HG03439 (cell line): ENCODE measurements around the gene ZDHHC11B.
"Not testable (repeated sequence)": the region's sequence is repeated elsewhere in the genome, so short reads cannot be mapped to it uniquely, and the experiment has no call there.

Experiments used
- ATAC-seq: cut with Tn5 transposase; IDR thresholded peaks from one replicate; pipeline ENCODE4 v1.9.1; 2021; ENCODE audit warnings: mild to moderate bottlenecking, moderate library complexity; ENCODE audit not compliant: unreplicated experiment

Gene ZDHHC11B

DNA sequence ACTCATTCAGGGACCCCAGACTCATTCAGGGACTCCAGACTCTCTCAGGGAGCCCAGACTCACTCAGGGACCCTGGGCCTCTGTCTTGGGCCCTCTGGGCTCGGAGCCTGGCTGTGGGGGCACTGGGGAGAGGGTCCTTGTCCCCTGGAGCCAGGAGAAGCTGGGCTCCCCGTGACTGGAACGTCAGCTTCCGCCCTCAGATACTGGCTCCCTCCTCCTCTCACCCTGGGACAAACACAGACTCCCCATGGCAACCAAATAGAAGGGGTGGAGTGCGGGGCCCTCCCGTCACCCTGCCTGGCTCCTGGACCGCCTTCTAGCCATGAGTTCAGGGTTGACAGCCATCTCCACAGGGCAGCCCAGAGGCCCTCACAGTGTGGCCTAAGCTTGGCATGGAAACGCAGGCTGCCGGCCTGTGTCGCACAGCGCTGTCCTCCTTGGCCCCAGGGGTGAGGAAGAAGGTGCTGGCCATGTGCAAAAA, 27.6 kb downstream of the ZDHHC11B start:
- no peak for ATAC-seq

DNA sequence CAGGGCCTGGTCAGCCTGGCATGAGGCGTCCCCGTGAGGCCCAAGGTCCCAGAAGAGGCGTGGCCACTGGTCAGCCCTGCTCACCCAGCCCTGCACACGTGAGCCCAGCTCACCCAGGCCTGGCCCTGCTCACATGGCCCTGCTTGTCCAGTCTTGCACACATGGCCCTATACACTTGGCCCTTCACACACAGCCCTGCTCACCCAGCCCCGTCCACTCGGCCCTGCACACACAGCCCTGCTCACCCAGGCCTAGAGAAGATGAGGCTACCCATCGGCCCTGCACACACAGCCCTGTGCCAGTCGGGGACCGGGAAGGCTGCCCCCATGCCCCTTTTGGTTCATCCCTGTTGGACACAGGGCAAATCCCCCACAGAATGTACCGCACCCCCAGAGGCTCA, 28.4 kb downstream of the ZDHHC11B start:
- ATAC-seq, result no peak

DNA sequence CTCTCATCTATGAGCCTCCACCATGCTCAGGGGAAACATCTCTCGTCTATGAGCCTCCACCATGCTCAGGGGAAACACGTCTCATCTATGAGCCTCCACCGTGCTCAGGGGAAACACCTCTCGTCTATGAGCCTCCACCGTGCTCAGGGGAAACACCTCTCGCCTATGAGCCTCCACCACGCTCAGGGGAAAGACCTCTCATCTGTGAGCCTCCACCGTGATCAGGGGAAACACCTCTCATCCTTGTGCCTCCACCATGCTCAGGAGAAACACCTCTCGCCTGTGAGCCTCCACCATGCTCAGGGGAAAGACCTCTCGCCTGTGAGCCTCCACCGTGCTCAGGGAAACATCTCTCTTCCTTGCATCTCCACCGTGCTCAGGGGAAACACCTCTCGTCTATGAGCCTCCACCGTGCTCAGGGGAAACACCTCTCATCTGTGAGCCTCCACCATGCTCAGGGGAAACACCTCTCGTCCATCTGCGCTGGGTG, 30.3 kb downstream of the ZDHHC11B start:
- not testable (repeated sequence) for ATAC-seq

DNA sequence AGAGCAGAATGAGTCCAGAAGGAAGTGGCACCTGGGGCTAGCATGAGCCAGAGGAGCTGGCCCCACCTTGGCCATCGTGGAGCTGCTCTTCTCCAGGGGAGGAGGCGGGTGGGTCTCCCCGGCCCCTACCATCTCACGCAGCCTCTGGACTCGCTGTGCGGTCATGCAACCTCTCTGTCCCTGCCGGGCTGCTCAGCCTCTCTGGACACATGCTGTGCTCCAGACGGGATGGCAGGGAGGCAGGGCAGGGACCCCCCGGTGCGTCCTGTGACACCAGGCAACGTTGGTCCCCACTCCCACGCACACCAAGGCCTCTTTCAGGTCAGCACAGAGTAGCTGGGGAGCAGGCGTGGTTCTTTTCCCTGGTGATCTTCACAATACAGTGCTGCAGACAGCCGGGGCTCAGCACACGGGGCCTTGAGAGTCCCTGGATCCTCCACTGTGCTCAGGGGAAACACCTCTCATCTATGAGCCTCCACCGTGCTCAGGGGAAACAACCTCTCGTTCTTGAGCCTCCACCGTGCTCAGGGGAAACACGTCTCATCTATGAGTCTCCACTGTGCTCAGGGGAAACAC, 30.9 kb downstream of the ZDHHC11B start:
- ATAC-seq, result not testable (repeated sequence)

DNA sequence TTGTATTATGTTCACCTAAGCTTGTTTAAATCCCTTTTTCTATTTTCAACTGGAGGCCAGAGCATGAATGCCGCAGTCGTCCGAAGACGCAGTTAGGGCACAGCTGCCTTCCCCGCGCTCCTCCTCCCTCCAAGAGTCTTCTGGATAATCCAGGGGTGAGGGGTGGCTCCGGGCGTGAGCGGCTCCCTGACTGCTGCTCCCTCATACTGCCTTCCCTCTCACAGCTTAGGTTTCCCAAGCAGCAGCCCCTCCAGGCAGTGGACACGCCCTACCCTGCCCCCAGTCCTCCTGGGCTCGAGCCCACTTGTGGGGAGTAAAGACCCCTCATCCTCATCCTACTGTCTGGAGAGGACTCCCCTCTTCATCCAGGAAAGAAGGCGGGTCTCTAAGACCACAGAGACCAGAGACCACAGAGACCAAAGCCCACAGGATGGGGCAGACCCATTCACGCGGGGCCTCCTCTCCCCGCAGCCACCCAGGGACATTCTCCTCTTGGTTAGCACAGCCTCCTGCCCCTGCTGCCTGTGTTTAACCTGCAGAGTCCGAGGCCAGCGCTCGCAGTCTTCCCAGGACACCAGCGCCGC, 31.9 kb downstream of the ZDHHC11B start:
- ATAC-seq, result not testable (repeated sequence)

DNA sequence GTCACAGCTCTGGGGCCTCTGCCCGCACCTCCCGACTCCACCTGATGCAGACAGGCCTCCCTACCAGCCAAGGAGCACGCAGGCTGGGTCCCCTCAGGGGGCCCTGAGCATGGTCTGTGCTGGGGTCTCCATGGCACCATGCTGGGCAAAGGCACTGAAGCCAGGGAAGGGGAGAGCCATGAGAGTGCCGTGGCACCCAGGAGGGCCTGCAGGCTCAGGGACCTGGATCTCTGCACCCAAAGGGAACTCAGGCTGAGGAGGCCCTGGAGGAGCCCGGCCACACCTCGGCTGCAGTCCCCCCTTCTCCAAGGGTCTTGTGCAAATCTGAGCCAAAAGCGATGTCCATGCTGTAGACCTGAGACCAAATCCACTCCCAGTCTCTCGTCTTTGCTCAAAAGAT, 32.5 kb downstream of the ZDHHC11B start:
- ATAC-seq, result not testable (repeated sequence)

DNA sequence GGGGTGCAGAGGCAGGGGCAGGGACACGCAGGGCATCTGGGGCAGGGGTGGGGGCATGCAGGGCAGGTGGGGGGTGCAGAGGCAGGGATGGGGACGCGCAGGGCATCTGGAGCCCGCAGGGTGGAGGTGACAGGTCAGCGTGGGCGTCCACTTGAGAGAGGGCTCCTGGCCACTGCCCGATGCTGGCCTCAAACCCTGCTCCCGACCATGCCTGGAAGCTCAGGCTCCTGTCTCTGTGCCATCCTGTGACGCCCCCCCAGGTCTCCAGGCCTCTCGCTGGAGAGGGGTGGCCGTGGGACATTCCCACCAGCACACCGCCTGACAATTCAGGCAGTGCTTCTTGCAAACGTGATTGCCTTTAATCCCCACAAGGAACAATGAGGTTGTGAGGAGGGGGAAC, 33.0 kb downstream of the ZDHHC11B start:
- no peak for ATAC-seq

DNA sequence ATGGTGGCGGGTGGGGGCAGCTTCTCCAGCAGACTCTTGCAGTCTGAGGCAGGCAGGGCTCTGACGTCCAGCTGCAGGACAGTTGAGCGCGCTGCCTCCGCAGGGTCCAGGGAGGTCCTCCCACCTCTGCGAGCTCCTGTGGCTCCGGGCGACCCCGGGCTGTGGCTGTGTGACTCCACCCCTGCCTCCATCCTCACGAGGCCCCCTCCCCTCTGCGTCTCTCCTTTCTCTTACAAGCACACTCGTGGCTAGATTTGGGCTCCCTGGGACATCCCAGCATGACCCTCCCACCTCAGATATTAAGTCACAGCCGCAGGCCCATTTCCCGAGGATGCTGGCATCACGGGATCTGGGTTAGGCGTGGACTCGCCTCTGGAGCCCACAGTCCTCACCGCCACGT, 34.3 kb downstream of the ZDHHC11B start:
- ATAC-seq, result not testable (repeated sequence)

DNA sequence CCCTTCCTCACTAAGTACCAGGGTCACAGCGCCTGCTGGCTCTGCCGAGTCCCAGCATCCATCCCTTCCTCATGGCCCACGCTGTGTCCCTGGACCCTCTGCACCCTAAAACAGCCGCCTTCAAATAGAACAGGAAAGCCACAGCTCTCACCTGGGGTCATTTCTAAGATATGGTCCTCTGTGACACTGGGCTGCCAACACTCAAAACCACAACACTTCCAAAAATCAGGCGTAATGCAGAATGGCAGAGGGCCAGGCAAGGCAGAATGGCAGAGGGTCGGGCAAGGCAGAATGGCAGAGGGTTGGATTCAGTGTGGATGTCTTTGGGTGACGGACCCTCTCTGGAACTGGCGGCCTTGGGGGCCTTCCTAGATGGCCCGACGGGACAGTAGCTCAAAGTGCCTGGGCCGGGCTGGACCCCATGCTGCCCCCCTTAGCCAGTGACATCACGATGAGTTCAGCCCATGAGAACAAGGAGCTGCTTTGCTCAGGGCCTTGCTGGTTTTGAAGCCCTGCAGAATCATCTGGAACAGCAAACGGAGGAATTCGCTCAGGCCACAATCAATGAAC, 35.3 kb downstream of the ZDHHC11B start:
- ATAC-seq, result no peak

DNA sequence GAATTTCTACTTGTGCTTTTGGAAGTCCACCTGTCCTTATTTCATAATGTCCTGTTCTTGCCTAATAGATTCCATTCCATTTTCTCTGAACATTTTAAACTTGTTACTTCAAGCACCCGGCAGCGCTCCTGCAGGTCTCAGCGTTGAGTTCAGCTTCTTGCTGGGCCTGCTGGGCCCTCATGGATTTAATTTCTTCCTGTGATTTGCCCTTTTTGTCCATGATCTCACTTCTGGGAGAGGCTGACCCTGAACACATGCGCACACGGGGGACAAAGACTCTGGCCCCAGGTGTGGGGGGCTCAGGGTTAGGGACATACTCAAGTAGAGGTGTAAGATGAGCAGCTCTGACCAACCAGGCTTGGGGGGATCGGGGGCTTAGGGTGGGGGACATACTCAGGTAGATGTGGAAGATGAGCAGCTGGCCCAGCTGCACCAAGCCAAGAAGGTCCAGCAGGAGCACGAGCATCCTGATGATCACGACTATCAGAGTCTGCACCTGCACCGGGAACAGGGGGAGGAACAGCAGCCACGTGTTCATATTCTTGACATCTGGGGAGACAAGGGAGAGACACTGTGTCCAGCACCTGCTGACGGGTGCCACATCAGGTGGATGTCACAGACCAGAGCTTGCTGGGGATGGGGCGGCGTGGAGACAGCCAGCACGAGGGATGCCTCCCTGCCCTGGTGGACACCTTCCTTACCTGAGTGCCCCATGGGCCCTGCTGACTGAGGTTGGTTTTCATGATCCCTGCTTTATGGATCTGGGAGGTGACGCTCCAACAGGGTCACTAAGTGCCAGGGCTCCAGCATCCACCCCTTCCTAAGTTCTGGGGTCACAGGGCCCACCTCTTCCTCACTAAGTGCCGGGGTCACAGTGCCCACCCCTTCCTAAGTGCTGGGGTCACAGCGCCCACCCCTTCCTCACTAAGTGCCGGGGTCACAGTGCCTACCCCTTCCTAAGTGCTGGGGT, 36.2 kb downstream of the ZDHHC11B start:
- not testable (repeated sequence) for ATAC-seq

DNA sequence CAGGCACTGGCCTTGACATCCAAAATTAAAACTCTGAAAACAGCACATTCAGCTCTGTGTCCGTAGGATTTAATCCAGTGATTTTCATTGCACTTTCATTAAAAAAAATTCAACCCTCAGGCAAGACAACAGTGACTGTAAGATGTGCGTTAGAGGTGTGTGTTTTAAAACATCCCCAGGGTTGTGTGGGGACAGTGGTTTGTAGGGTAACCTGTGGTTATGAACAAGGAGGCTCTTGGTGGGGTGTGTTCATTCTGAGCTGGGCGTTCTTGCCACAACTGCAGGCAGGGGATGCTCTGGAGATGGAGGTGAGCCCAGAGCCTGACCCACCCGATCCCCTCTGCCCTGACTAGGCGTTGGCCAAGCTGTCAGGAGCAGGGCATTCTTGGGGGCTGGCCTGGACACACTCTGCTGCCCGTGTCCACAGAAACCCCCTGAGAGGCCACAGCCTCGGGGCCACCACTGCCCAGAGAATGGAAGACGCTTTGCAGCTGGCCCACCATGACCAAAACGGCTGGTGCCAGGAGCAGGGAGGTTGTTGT, 37.2 kb downstream of the ZDHHC11B start:
- not testable (repeated sequence) for ATAC-seq

DNA sequence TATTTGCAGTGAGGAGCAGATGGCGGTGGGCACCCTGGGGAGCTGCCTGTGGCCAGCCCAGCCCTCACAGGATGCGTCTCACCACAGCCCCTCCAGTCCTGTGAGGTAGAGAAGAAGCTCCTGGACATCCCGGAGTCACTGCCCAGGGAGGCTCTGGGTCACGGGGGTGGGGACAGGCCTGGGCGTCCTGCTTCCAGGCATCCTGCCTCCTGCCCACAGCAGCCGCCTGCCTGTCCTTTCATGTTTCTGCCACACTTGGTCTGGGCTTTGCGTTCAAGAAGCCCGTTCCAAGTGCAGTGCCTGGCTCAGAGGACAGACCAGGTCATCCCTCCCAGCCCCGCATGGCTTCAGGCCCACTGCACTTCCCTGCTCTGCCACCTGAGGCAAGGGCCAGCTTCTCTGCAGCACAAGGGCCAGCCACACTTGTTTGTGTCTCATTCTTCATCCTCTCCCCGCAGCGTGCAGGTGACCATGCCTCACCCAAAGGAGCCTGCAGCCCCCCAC, 38.2 kb downstream of the ZDHHC11B start:
- no peak for ATAC-seq

DNA sequence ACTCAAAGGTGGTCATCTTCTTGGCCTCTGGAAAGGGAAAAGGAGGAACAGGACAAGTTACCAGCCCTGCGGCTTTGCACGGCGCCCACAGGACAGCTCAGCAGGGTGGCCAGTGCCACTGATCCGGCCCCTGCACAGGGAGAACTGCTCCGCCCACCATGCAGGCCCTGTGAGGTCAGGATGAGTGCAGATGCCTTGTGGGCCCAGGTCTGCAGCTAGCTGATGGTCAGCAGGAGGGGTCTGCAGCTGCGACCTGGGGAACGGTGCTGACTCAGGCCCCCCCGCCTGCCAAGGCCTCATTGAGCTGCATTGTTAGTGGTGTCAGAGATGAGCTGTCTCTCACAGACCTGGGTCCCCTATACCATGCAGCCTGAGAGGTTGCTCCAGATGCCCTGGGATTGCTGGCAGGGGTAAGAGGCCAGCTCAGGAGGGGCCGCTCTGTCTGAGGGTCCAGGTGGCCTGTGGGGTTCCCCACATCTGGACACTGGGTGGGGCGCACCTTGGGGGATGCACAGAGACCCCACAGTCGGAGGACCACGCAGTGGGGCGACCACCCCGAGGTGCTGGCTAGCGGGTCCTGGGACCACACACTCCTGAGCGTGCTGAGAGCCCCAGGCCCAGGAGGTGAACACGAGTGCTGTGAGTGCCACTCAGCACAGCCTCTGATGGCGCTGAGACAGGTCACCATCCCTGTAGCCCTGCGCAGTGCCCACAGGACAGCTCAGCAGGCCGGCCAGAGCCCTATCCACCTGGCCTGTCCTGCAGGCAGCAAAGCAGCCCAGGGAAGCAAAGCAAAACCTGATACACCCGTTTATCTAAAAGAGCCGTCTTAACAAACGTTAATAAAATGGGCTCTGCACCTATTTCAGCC, 39.0 kb downstream of the ZDHHC11B start:
- not testable (repeated sequence) for ATAC-seq

DNA sequence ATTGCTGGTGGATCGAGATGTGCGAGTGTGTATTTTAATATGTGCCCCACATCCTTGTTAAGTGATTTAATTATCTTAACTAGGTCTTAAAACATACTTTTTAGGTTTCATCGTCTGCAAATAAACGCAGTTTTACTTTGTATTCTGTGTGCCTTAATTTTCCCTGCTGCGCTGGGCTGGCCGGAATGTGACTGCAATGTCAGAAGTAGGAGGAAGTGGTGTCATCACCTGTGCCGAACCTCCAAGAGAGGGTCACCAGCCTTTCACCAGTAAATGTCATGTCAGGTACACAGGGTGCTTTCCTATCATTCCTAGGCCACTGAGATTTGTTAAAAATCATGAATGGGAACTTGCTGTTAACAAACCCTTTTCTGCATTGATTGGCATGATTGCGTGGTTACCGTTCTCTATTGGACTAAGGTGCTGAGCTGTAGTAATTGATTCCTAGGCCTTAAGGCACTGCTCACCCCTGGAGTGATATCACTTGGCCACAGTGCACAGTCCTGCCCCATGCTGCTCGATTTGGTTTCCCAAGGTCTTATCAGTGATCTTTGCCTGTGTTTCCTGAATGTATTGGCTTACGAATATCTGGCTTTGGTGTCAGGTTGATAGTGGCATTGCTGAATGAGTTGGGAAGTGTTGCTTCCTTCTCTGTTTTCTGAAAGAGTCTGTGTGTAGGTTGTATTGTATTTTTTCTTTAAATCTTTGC, 40.7 kb downstream of the ZDHHC11B start:
- ATAC-seq, result not testable (repeated sequence)

DNA sequence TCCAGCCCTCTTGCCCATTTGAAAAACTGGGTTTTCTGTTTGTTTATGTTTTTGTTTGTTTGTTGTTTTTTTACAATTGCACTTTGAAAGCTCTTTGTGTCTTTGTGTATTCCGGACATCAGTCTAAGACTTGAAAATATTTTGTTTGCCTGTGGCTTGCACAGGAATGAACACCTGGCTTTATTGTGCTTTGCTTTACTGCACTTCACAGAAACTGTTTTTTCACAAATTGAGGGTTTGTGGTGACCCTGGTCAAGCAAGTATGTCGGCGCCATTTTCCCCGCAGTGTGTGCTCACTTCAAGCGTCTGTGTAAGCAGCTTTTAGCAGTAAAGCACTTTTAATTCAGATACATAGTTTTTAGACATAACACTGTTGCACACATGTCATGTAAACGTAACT, 42.3 kb downstream of the ZDHHC11B start:
- not testable (repeated sequence) for ATAC-seq

DNA sequence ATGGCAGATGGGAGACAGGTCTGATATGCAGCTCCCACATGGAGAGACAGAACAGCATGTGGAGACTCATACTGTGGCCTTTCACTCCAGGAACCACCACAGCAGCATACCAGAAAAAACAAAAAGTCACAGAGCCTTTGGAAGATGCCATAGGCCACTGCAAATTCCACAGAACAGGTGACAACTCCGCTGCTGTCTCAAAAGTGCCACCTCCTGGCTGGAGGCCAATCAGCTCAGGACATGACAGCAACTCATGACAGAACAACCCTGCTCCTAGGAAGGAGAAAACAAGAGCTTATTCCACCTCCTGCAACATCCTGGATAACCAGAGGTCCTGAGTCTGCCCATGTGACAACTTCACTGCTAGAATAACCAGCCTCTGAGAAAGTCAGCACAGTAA, 50.4 kb downstream of the ZDHHC11B start:
- not testable (repeated sequence) for ATAC-seq

DNA sequence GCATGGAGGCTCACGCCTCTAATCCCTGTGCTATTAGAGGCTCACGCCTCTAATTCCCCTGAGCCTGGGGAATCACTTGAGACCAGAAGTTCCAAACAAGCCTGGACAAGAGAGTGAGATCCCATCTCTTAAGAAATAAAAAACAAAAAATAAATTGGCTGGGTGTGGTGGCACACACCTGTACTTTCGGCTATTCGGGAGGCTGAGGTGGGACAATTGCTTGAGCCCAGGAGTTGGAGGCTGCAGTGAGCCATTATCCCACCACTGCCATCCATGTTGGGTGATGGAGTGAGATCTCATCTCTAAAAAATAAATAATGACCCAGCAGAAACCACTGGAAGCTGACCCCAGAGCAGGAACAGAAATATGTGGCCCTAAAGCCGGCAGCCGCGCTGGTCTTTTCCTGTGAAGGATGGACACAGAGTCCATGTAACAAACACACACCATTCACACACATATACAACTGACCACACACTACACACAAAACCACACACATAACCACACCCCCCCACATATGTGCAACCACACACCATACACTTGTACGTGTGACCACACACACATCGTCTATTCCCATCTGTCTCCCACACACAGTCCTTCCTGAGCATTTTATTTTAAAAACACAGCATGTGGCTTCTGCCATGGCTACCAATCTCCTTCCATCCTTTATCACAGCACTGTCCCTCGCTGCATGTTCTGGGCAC, 51.6 kb downstream of the ZDHHC11B start:
- ATAC-seq, result not testable (repeated sequence)

DNA sequence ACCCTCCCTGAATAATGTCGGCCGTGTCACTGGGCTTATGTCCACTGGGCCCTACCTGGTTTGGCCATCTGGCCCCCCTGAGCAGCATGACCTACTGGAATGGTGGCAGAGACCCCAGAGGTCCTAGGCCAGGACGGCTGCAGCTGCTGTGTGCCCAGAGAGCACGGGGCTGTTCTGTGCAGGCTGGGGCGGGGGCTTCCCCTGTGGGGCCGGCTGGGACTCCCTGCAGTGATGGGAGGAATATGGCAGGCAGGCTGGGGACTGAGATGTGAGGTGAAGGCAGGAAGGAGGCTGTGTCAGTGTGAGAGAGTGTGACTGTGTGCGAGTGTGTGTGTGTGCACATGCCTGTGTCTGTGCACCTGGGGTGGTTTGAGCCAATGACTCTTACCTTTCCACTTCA, 55.3 kb downstream of the ZDHHC11B start:
- not testable (repeated sequence) for ATAC-seq
